MCF 10A (cell line): ENCODE data around the gene PDCD6IP. TPM values are rescaled to one million over a fixed set of nuclear protein-coding genes. Genes with fewer than 3 reads are reported as not detected.
A peak's percentile ranks its signal among the peaks of the same experiment; 100 is the strongest.

Source experiments
- BruUV-seq: library from RNA; stranded (reverse); fragments of 400-500 nt; replicated peaks from 2 replicates; lab custom pipeline; 2021; lab: Mats Ljungman, UMichigan
- CTCF ChIA-PET: fragments of 300-600 bp; sonication (Branson Sonifier 250); formaldehyde crosslinking; extraction: SDS; loops from one replicate; lab custom pipeline; 2021; ENCODE audit warnings: antibody characterized with exemption, inconsistent platforms; lab: Yijun Ruan, JAX
- POLR2A ChIA-PET: fragments of 300-600, 350-650 bp; sonication (Branson Sonifier 250); formaldehyde crosslinking; extraction: SDS; loops from one replicate; lab custom pipeline; 2020; ENCODE audit warnings: antibody characterized with exemption, inconsistent platforms; lab: Yijun Ruan, JAX
- DNase-seq: peaks from one replicate; pipeline ENCODE4 v3.0.0-alpha.2; 2018; ENCODE audit not compliant: unreplicated experiment
- H3K27ac Mint-ChIP-seq: one replicate; pipeline ENCODE4 v1.8.0; 2022; ENCODE audit warnings: mild to moderate bottlenecking, low read depth, mixed read lengths; ENCODE audit not compliant: unreplicated experiment
- H3K27me3 Mint-ChIP-seq: one replicate; pipeline ENCODE4 v1.8.0; 2022; ENCODE audit warnings: mixed read lengths; ENCODE audit not compliant: insufficient read depth, unreplicated experiment
- H3K36me3 Mint-ChIP-seq: one replicate; pipeline ENCODE4 v1.8.0; 2022; ENCODE audit warnings: mild to moderate bottlenecking, moderate library complexity, mixed read lengths; ENCODE audit not compliant: insufficient read depth, unreplicated experiment
- H3K4me1 Mint-ChIP-seq: one replicate; pipeline ENCODE4 v1.8.0; 2022; ENCODE audit warnings: mixed read lengths; ENCODE audit not compliant: insufficient read depth, unreplicated experiment
- H3K4me3 Mint-ChIP-seq: one replicate; pipeline ENCODE4 v1.8.0; 2022; ENCODE audit warnings: mild to moderate bottlenecking, moderate library complexity, mixed read lengths; ENCODE audit not compliant: unreplicated experiment
- H3K9me3 Mint-ChIP-seq: one replicate; pipeline ENCODE4 v1.8.0; 2022; ENCODE audit warnings: mixed read lengths; ENCODE audit not compliant: unreplicated experiment
- CTCF ChIP-seq: fragments of 200-600 bp; IDR thresholded peaks from one replicate; pipeline ENCODE4 v1.8.0; 2022; ENCODE audit warnings: antibody characterized with exemption, mild to moderate bottlenecking; ENCODE audit not compliant: unreplicated experiment
- intact Hi-C: fragments of 100-400 bp; cut with micrococcal nuclease; formaldehyde crosslinking; loops from 2 replicates; pipeline ENCODE4 v1.14.1; 2022
- total RNA-seq: library from RNA; stranded (reverse); gene quantifications from 2 replicates; pipeline ENCODE4 v1.2.3, GENCODE V29; 2022

PDCD6IP gene
- total RNA-seq, 1 experiment from 2014 or later = 286 TPM

- no TSS peak for BruUV-seq
- H3K4me1 Mint-ChIP-seq = peaks cover 5% of the 10 kb centered on the region
Observed at GRCh38 chr3:33825111-33825510, 26.7 kb downstream of the PDCD6IP start.

GRCh38 chr3:33826206-33826605 is 27.8 kb downstream of the PDCD6IP start:
- BruUV-seq = no TSS peak
- Mint-ChIP-seq H3K4me1 (peaks cover 12% of the 10 kb centered on the region), H3K27ac (peak overlapping the region; percentile 51), H3K36me3 (peaks cover 79% of the 10 kb centered on the region), H3K27me3 (no peaks in the 10 kb centered on the region), H3K4me3 (no peak overlapping the region), H3K9me3 (no peaks in the 10 kb centered on the region)
- intact Hi-C loops = no loop called here
- DNase-seq = no peak
- CTCF ChIA-PET = interaction anchor here (0.6 to 1.1 kb wide), 2 partner anchors 39 to 1098 kb away, joined by 3 read pairs; no protein-coding TSS in a partner anchor
- no peak for TF ChIP-seq CTCF
- POLR2A ChIA-PET = interaction anchor here (1.6 kb wide), 1 partner anchor 28 kb away, joined by 6 read pairs; the partner anchor contains the start of gene PDCD6IP

More at GRCh38 chr3:33825111-33825510, 26.7 kb downstream of the PDCD6IP start:
- H3K9me3 Mint-ChIP-seq = no peaks in the 10 kb centered on the region
- no peak for TF ChIP-seq CTCF
- no peak for DNase-seq
- ChIA-PET POLR2A (interaction anchor here (1.6 kb wide), 1 partner anchor 27 kb away, joined by 6 read pairs; the partner anchor contains the start of gene PDCD6IP), CTCF (interaction anchor here (0.6 to 1.1 kb wide), 2 partner anchors 27 to 38 kb away, joined by 3 read pairs; partner anchors contain the start of gene PDCD6IP)
- H3K27ac Mint-ChIP-seq = no peak overlapping the region
- peaks cover 78% of the 10 kb centered on the region for H3K36me3 Mint-ChIP-seq
- no peak overlapping the region for H3K4me3 Mint-ChIP-seq
- H3K27me3 Mint-ChIP-seq = no peaks in the 10 kb centered on the region
- intact Hi-C loops = no loop called here

- Mint-ChIP-seq H3K9me3 (no peaks in the 10 kb centered on the region), H3K4me1 (peaks cover 12% of the 10 kb centered on the region), H3K27ac (no peak overlapping the region), H3K27me3 (no peaks in the 10 kb centered on the region), H3K4me3 (no peak overlapping the region), H3K36me3 (peaks cover 76% of the 10 kb centered on the region)
- ChIA-PET CTCF (interaction anchor here (0.6 kb wide), 1 partner anchor 998 kb away, joined by 3 read pairs; no protein-coding TSS in a partner anchor), POLR2A (interaction anchor here (1.6 kb wide), 1 partner anchor 28 kb away, joined by 6 read pairs; the partner anchor contains the start of gene PDCD6IP)
- no peak for DNase-seq
- no peak for TF ChIP-seq CTCF
- no TSS peak for BruUV-seq
- intact Hi-C loops = no loop called here
Observed at GRCh38 chr3:33826688-33827087, 28.3 kb downstream of the PDCD6IP start.

- ChIA-PET POLR2A (no interaction called here), CTCF (no interaction called here)
- TF ChIP-seq CTCF = no peak
- Mint-ChIP-seq H3K4me3 (no peak overlapping the region), H3K27ac (no peak overlapping the region), H3K27me3 (no peaks in the 10 kb centered on the region), H3K9me3 (no peaks in the 10 kb centered on the region), H3K36me3 (peaks cover 67% of the 10 kb centered on the region), H3K4me1 (peaks cover 20% of the 10 kb centered on the region)
- no TSS peak for BruUV-seq
- no peak for DNase-seq
- intact Hi-C loops = no loop called here
Observed at GRCh38 chr3:33829720-33830119, 31.3 kb downstream of the PDCD6IP start.
